ENCODE results near the gene MAN1C1. TPM values are rescaled to one million over a fixed set of nuclear protein-coding genes. Genes with fewer than 3 reads are reported as not detected.

The MAN1C1 gene
- total and polyA plus RNA-seq, 9 of the 15 experiments (the other 6 are each of a cell fraction or from before 2014, with no cell fraction given), result 0.04 to 0.44 (median 0.10) TPM; not detected in 3

GRCh38 chr1:25821112-25821476, 204.5 kb downstream of the MAN1C1 start (continued):
- TF ChIP-seq ATF1 (CRISPR knock-in tag; IDR thresholded peaks at IDR 0.05) (no peak), ATF1 (tag; IDR thresholded peaks at IDR 0.05) (no peak), CSDE1 (IDR thresholded peaks at IDR 0.05) (no peak), SMARCA5 (IDR thresholded peaks at IDR 0.05) (0 out of 2 replicates have a peak, but pooled peaks have one; percentile 8), JUN (IDR thresholded peaks at IDR 0.05; ENCODE audit: borderline replicate concordance, low read depth, low read length) (no peak), JUN (CRISPR knock-in tag; IDR thresholded peaks at IDR 0.05; ENCODE audit: borderline replicate concordance) (no peak), GABPB2 (CRISPR knock-in tag; conservative IDR thresholded peaks at IDR 0.05) (no peak), SUPT5H (IDR thresholded peaks at IDR 0.05) (0 out of 2 replicates have a peak, but pooled peaks have one; percentile 43), POU5F1 (IDR thresholded peaks at IDR 0.05; ENCODE audit: borderline replicate concordance, low read depth, low read length, partially characterized antibody) (no peak), ZNF764 (CRISPR knock-in tag; IDR thresholded peaks at IDR 0.05; ENCODE audit: low read depth) (no peak), CBFB (CRISPR knock-in tag; IDR thresholded peaks at IDR 0.05) (0 out of 2 replicates have a peak, but pooled peaks have one; percentile 14), KAT2B (IDR thresholded peaks at IDR 0.05; ENCODE audit: low read depth, low read length) (no peak), SREBF2 (CRISPR knock-in tag; IDR thresholded peaks at IDR 0.05) (0 out of 2 replicates have a peak, but pooled peaks have one; percentile 28), ZNF431 (CRISPR knock-in tag; IDR thresholded peaks at IDR 0.05) (no peak), SRSF7 (optimal IDR thresholded peaks at IDR 0.05; ENCODE audit: low read depth, low read length) (no peak), L3MBTL2 (IDR thresholded peaks at IDR 0.05) (no peak), CTBP1 (IDR thresholded peaks at IDR 0.05; ENCODE audit: borderline replicate concordance) (no peak), EGR1 (conservative IDR thresholded peaks at IDR 0.05) (no peak), BRF1 (IDR thresholded peaks at IDR 0.05; ENCODE audit: borderline replicate concordance, extremely low read depth, insufficient read length) (no peak), MEIS2 (IDR thresholded peaks at IDR 0.05; ENCODE audit: partially characterized antibody) (no peak), MXD1 (CRISPR knock-in tag; IDR thresholded peaks at IDR 0.05; ENCODE audit: borderline replicate concordance, poor library complexity, severe bottlenecking) (no peak), SP1 (CRISPR knock-in tag; IDR thresholded peaks at IDR 0.05) (0 out of 2 replicates have a peak, but pooled peaks have one; percentile 26), ZNF561 (CRISPR knock-in tag; conservative IDR thresholded peaks at IDR 0.05) (no peak), SP2 (IDR thresholded peaks at IDR 0.05; ENCODE audit: extremely low read depth, low read depth, low read length, poor library complexity, severe bottlenecking) (no peak), PHB (CRISPR knock-in tag; IDR thresholded peaks at IDR 0.05) (0 out of 2 replicates have a peak, but pooled peaks have one; percentile 70), SAP30 (IDR thresholded peaks at IDR 0.05; ENCODE audit: borderline replicate concordance, insufficient read depth, low read depth, low read length, poor library complexity, severe bottlenecking) (peak; percentile 29), ZNF121 (CRISPR knock-in tag; conservative IDR thresholded peaks at IDR 0.05) (no peak)
- TF ChIP-seq, protein P1, sequence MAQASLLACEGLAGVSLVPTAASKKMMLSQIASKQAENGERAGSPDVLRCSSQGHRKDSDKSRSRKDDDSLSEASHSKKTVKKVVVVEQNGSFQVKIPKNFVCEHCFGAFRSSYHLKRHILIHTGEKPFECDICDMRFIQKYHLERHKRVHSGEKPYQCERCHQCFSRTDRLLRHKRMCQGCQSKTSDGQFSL (CRISPR knock-in tag; IDR thresholded peaks at IDR 0.05), result no peak; the same call in 1 of the 2 replicates
- TF ChIP-seq, protein P1 (tag; IDR thresholded peaks at IDR 0.05), result no peak
- TF ChIP-seq, protein P2, sequence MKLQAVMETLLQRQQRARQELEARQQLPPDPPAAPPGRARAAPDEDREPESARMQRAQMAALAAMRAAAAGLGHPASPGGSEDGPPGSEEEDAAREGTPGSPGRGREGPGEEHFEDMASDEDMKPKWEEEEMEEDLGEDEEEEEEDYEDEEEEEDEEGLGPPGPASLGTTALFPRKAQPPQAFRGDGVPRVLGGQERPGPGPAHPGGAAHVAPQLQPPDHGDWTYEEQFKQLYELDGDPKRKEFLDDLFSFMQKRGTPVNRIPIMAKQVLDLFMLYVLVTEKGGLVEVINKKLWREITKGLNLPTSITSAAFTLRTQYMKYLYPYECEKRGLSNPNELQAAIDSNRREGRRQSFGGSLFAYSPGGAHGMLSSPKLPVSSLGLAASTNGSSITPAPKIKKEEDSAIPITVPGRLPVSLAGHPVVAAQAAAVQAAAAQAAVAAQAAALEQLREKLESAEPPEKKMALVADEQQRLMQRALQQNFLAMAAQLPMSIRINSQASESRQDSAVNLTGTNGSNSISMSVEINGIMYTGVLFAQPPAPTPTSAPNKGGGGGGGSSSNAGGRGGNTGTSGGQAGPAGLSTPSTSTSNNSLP (IDR thresholded peaks at IDR 0.05; ENCODE audit: borderline replicate concordance, low read depth, low read length), result no peak
